ENCODE data around the gene ACIN1. TPM values are rescaled to one million over a fixed set of nuclear protein-coding genes. Genes with fewer than 3 reads are reported as not detected.

ACIN1 gene
- total and polyA plus RNA-seq, 12 donors: 73.1 to 431 (median 133) TPM

DNA sequence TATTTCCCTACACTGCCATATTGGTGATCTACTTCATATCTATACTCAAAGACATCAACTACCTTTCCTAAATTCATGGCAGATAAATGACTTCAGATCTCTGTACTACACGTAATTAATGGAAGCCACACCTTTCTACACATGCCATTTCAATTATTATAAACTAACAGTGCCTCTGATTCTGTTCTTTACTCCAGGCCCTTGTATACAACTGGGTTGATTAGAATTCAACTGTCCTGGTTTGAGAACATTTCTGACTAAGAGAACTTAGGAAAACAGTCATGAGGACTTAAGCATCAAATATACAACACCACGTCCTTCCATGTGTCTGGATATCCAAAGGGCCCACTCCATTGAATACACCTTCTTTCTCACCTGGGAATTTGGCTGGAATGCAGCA, 1.8 kb downstream of the ACIN1 start:
- Histone ChIP-seq H3K4me1 (replicated peaks in 1 of 2) (peaks cover 23 to 39% of the 10 kb centered on the region in 2 donors), H3K27me3 (no peaks in the 10 kb centered on the region), H3K36me3 (replicated peaks in 1 of 2) (peaks cover 0 to 58% of the 10 kb centered on the region in 2 donors), H3K4me3 (peak overlapping the region in 1 of 4 donors; percentile 65), H3K27ac (no peak overlapping the region), H3K9me3 (replicated peaks in 1 of 3) (no peaks in the 10 kb centered on the region)
- intact Hi-C loops (cut with DNase I): no loop called here
- WGBS, 4 donors: 70 to 81% (median 78%) methylated on average over 2 of the region's 2 CpGs
- DNase-seq: no peak
- no peak for TF ChIP-seq POLR2A (IDR thresholded peaks at IDR 0.05)
- TF ChIP-seq, protein P1, sequence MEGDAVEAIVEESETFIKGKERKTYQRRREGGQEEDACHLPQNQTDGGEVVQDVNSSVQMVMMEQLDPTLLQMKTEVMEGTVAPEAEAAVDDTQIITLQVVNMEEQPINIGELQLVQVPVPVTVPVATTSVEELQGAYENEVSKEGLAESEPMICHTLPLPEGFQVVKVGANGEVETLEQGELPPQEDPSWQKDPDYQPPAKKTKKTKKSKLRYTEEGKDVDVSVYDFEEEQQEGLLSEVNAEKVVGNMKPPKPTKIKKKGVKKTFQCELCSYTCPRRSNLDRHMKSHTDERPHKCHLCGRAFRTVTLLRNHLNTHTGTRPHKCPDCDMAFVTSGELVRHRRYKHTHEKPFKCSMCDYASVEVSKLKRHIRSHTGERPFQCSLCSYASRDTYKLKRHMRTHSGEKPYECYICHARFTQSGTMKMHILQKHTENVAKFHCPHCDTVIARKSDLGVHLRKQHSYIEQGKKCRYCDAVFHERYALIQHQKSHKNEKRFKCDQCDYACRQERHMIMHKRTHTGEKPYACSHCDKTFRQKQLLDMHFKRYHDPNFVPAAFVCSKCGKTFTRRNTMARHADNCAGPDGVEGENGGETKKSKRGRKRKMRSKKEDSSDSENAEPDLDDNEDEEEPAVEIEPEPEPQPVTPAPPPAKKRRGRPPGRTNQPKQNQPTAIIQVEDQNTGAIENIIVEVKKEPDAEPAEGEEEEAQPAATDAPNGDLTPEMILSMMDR (IDR thresholded peaks at IDR 0.05): no peak

DNA sequence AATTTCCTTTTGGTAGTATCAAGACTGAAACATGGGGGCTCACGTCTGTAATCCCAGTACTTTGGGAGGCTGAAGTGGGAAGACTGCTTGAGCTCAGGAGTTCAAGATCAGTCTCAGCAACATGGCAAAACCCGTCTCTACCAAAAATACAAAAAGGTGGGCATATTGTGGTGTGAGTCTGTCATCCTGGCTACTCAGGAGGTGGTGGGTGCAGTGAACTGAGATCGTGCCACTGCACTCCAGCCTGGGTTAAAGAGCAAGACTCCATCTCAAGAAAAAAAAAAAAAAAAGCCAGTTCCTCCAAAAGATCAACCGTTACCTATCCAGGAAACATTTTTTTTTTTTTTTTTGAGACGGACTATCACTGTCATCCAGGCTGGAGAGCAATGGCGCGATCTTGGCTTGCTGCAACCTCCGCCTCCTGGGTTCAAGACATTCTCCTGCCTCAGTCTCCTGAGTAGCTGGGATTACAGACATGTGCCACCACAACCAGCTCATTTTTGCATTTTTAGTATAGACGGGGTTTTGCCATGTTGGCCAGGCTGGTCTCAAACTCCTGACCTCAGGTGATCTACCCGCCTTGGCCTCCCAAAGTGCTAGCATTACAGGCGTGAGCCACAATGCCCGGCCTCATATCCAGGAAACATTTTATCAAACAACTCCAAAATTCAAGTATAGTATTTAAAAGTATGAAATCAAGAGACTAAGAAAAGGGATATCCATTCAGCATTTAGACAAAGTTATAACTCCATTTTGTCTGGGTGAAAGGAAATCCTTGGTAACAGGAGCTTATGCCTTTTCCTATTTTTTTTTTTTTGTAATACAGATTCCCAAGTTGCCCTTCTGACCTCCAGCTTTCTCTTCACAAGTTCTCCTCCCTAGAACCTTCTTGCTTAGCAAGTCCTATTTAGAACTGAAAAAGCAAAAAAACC, 3.4 kb downstream of the ACIN1 start:
- 81 to 85% (median 82%) methylated on average over 12 of the region's 12 CpGs for WGBS, 4 donors
- Histone ChIP-seq H3K4me1 (replicated peaks in 1 of 2) (peaks cover 16 to 26% of the 10 kb centered on the region in 2 donors), H3K27ac (no peak overlapping the region), H3K27me3 (no peaks in the 10 kb centered on the region), H3K36me3 (replicated peaks in 1 of 2) (peaks cover 0 to 66% of the 10 kb centered on the region in 2 donors), H3K9me3 (replicated peaks in 1 of 3) (no peaks in the 10 kb centered on the region), H3K4me3 (no peak overlapping the region)
- intact Hi-C loops (cut with DNase I): no loop called here
- TF ChIP-seq POLR2A (IDR thresholded peaks at IDR 0.05): no peak
- TF ChIP-seq, protein P1 (IDR thresholded peaks at IDR 0.05): no peak
- no peak for DNase-seq

DNA sequence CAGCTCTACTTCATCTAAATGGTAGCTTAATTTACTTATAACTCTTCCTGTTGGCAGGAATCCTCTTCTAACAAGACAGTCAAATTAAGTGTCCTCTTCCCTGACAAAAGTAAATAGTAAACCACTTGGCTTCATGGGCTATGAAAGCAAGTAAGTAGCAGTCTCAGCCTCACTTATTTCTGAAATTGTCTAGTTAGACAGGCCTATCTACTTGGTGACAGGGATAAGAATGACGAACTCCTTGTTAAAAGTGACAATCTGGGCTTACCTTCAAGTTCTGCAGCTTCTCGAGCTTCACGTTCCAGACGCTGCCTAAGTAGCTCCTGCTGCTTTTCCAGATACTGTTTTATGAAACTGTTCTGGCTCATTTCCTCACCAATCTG, 4.7 kb downstream of the ACIN1 start:
- H3K27me3 ChIP-seq: no peaks in the 10 kb centered on the region
- intact Hi-C loops (cut with DNase I): no loop called here
- H3K27ac ChIP-seq: no peak overlapping the region
- no peaks in the 10 kb centered on the region for H3K9me3 ChIP-seq (replicated peaks in 1 of 3)
- peaks cover 11 to 24% of the 10 kb centered on the region in 2 donors for H3K4me1 ChIP-seq (replicated peaks in 1 of 2)
- peaks cover 0 to 79% of the 10 kb centered on the region in 2 donors for H3K36me3 ChIP-seq (replicated peaks in 1 of 2)
- TF ChIP-seq, protein P1 (IDR thresholded peaks at IDR 0.05): no peak
- no peak for TF ChIP-seq POLR2A (IDR thresholded peaks at IDR 0.05)
- 45 to 79% (median 71%) methylated on average over 4 of the region's 4 CpGs for WGBS, 4 donors
- H3K4me3 ChIP-seq: no peak overlapping the region
- DNase-seq: no peak

DNA sequence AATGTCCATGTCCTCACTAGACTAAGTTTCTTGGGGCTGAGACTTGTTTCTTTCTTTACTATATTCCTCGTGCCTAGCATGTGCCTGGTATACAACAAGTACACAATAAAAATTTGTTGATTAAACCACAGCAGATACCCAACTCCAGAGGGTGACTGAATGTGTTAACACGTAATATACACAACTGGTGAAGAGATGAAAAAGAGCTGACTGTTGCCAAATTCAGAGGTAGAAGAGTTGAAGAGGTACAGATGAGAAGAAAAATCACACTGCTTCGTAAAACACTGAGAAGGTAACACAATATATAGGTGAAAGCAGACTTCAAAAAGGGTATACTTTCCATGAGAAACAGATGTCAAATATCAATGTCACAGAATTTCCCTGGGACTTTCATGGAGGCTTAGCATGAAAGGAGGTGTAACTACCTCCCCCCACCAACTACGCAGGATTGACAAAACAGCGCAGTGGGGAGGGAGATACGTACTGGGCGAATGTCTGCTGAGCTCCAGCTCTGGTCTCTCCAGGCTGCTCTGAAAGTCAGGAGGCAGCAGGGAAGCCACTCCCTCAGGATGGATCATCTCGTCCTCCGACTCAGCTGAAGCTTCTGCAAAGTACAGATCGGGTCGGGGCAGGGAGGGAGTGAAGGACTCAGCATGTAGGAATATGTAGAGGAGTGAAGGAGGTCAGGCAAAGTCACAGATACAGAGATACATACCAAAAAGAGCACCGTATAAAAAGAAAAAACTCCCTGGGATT, 5.3 kb downstream of the ACIN1 start:
- Histone ChIP-seq H3K4me3 (no peak overlapping the region), H3K36me3 (replicated peaks in 1 of 2) (peaks cover 0 to 85% of the 10 kb centered on the region in 2 donors), H3K27ac (no peak overlapping the region), H3K4me1 (replicated peaks in 1 of 2) (peaks cover 11 to 24% of the 10 kb centered on the region in 2 donors), H3K27me3 (no peaks in the 10 kb centered on the region), H3K9me3 (replicated peaks in 1 of 3) (no peaks in the 10 kb centered on the region)
- no peak for TF ChIP-seq POLR2A (IDR thresholded peaks at IDR 0.05)
- TF ChIP-seq, protein P1 (IDR thresholded peaks at IDR 0.05): no peak
- intact Hi-C loops (cut with DNase I): no loop called here
- DNase-seq: no peak
- WGBS, 4 donors: 77 to 84% (median 78%) methylated on average over 12 of the region's 12 CpGs
